ENCODE data around the gene RTF2. TPM values are rescaled to one million over a fixed set of nuclear protein-coding genes. Genes with fewer than 3 reads are reported as not detected.

RTF2 gene
- total RNA-seq, 1 donor from 2014 or later, result 61.9 TPM

DNA sequence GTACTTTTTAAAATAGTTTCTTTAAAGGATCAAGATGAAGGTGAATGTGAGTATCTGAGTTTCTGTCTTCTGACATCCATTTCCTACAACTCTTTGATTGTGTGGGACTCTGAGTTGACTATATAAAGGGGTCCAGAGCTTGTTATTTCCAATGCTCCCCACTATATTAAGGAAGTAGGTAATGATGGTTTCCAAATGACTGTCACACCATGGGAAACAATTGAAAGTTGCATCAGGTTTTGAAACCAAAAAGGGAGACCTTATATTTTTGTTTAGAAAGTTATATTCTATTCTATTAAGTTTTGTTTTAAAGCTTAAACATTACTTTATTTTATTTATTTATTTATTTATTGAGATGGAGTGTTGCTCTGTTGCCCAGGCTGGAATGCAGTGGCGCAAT lies 45.2 kb upstream of the RTF2 start:
- DNase-seq (ENCODE audit: low spot score in 2 of 2, unreplicated experiment in 2 of 2), result no peak
- no peaks in the 10 kb centered on the region for H3K27me3 Mint-ChIP-seq (ENCODE audit: low read depth)
- no peak overlapping the region for H3K27ac Mint-ChIP-seq
- no peaks in the 10 kb centered on the region for H3K9me3 Mint-ChIP-seq
- TF ChIP-seq, protein P1, sequence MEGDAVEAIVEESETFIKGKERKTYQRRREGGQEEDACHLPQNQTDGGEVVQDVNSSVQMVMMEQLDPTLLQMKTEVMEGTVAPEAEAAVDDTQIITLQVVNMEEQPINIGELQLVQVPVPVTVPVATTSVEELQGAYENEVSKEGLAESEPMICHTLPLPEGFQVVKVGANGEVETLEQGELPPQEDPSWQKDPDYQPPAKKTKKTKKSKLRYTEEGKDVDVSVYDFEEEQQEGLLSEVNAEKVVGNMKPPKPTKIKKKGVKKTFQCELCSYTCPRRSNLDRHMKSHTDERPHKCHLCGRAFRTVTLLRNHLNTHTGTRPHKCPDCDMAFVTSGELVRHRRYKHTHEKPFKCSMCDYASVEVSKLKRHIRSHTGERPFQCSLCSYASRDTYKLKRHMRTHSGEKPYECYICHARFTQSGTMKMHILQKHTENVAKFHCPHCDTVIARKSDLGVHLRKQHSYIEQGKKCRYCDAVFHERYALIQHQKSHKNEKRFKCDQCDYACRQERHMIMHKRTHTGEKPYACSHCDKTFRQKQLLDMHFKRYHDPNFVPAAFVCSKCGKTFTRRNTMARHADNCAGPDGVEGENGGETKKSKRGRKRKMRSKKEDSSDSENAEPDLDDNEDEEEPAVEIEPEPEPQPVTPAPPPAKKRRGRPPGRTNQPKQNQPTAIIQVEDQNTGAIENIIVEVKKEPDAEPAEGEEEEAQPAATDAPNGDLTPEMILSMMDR (IDR thresholded peaks at IDR 0.05; ENCODE audit: unreplicated experiment), result no peak
- no peak overlapping the region for H3K4me3 Mint-ChIP-seq
- no peaks in the 10 kb centered on the region for H3K36me3 Mint-ChIP-seq
- H3K4me1 Mint-ChIP-seq, result peaks cover 6% of the 10 kb centered on the region

DNA sequence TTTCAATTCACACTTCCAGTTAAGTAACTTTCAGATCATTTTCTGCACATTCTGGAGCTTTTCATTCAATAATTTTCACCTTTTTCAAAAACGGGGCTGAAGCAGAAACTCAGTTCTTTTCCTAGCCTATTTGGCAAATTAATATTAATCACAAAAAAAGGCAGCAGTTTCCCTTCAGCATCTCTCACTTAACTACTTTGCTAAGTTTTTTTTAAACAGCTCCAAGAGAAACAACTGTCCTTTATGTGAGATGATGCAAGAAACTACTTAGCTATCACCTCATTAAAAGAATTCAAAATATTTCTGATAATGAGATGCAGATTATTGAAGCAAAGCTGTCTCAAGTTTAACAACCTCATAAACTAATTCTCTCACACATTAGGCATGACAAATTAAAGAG lies 44.5 kb upstream of the RTF2 start:
- H3K4me3 Mint-ChIP-seq, result no peak overlapping the region
- H3K9me3 Mint-ChIP-seq, result no peaks in the 10 kb centered on the region
- H3K27me3 Mint-ChIP-seq (ENCODE audit: low read depth), result no peaks in the 10 kb centered on the region
- TF ChIP-seq, protein P1 (IDR thresholded peaks at IDR 0.05; ENCODE audit: unreplicated experiment), result no peak
- no peaks in the 10 kb centered on the region for H3K36me3 Mint-ChIP-seq
- H3K27ac Mint-ChIP-seq, result no peak overlapping the region
- no peak for DNase-seq (ENCODE audit: low spot score in 2 of 2, unreplicated experiment in 2 of 2)
- peaks cover 6% of the 10 kb centered on the region for H3K4me1 Mint-ChIP-seq

DNA sequence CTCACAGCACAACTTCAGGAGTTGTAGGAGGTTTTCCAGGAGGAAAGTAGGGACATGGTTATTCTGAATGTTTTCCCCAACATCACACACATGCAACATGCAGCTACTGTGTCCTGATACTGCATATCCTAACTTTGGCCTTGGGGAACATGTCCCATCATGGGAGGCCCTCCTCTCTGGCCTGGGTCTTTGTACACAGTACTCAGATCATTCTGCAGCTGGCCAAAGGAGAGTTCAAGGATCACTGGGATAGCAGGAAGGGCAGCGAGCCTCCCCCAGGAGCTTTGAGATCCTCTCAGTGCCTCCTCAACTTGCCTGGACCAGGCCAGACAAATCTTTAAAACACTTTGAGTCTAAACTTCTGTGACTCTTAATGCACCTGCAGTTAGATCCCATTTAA lies 43.5 kb upstream of the RTF2 start:
- H3K4me1 Mint-ChIP-seq, result peaks cover 9% of the 10 kb centered on the region
- no peaks in the 10 kb centered on the region for H3K9me3 Mint-ChIP-seq
- TF ChIP-seq, protein P1 (IDR thresholded peaks at IDR 0.05; ENCODE audit: unreplicated experiment), result no peak
- no peaks in the 10 kb centered on the region for H3K27me3 Mint-ChIP-seq (ENCODE audit: low read depth)
- H3K36me3 Mint-ChIP-seq, result no peaks in the 10 kb centered on the region
- no peak overlapping the region for H3K4me3 Mint-ChIP-seq
- no peak overlapping the region for H3K27ac Mint-ChIP-seq
- DNase-seq (ENCODE audit: low spot score in 2 of 2, unreplicated experiment in 2 of 2), result peak in 1 of 2 experiments; percentile 16

DNA sequence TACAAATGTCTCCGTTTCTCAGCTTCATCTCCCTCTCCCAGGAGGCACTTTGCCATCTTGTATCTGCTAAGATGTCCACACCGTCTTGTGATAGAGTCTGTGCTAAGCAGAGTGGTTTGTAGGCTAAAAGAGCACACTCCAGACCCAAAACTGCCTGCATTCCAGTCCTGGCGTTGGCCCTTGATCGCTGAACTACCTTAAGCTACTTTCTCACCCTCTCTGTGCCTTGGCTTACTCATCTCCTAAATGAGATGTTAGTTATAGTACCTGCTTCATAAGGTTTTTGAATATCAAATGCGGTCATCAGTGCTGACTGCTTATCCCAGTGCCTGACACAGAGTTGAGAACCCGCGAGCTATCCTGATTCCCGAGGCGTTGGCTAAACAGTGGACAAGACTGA lies 42.4 kb upstream of the RTF2 start:
- Mint-ChIP-seq H3K27ac (no peak overlapping the region), H3K9me3 (no peaks in the 10 kb centered on the region), H3K4me1 (peaks cover 9% of the 10 kb centered on the region), H3K27me3 (ENCODE audit: low read depth) (no peaks in the 10 kb centered on the region), H3K36me3 (no peaks in the 10 kb centered on the region), H3K4me3 (no peak overlapping the region)
- no peak for DNase-seq (ENCODE audit: low spot score in 2 of 2, unreplicated experiment in 2 of 2)
- TF ChIP-seq, protein P1 (IDR thresholded peaks at IDR 0.05; ENCODE audit: unreplicated experiment), result no peak

DNA sequence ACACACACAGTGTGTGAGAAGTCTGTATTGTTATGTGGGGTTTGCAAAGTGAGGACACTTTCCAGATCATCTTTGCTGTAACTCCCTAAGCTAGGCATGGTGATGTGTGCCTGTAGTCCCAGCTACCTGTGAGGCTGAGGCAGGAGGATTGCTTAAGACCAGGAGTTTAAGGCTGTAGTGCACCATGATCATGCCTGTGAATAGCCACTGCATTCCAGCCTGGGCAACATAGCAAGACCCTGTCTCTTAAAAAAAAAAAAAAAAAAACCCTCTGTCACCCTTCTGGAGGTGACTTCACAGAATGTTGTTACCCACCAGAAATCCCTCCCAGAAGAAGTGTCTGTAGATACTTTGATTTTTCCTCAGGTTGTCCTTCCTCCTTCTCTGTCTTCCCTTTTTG lies 41.5 kb upstream of the RTF2 start:
- Mint-ChIP-seq H3K27ac (no peak overlapping the region), H3K9me3 (no peaks in the 10 kb centered on the region), H3K4me1 (peaks cover 9% of the 10 kb centered on the region), H3K4me3 (no peak overlapping the region), H3K27me3 (ENCODE audit: low read depth) (no peaks in the 10 kb centered on the region), H3K36me3 (no peaks in the 10 kb centered on the region)
- DNase-seq (ENCODE audit: low spot score in 2 of 2, unreplicated experiment in 2 of 2), result no peak
- TF ChIP-seq, protein P1 (IDR thresholded peaks at IDR 0.05; ENCODE audit: unreplicated experiment), result no peak

DNA sequence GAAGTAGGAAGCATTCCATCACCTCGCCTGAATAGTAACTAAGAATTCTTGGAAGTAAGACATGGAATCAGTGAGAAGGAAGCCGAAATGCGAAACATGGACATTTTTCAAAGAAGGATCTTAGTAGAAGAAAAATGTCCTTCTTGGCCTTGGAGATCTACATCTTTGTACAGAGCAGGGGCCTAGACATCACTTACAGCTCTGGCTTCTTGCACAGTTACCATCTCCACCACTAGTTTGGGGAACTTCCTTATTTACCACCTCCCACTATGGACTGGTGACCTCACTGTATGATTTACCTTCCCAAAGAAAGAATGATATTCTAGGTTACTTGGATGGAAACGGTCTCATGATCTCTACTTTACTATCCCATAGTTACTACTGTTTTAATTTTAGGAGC lies 40.6 kb upstream of the RTF2 start:
- H3K4me1 Mint-ChIP-seq, result peaks cover 4% of the 10 kb centered on the region
- H3K27ac Mint-ChIP-seq, result no peak overlapping the region
- no peaks in the 10 kb centered on the region for H3K27me3 Mint-ChIP-seq (ENCODE audit: low read depth)
- H3K4me3 Mint-ChIP-seq, result no peak overlapping the region
- H3K36me3 Mint-ChIP-seq, result no peaks in the 10 kb centered on the region
- TF ChIP-seq, protein P1 (IDR thresholded peaks at IDR 0.05; ENCODE audit: unreplicated experiment), result no peak
- DNase-seq (ENCODE audit: low spot score in 2 of 2, unreplicated experiment in 2 of 2), result no peak
- no peaks in the 10 kb centered on the region for H3K9me3 Mint-ChIP-seq
